ENCODE results near the gene SDR42E1. TPM values are rescaled to one million over a fixed set of nuclear protein-coding genes. Genes with fewer than 3 reads are reported as not detected.

SDR42E1 gene
- total RNA-seq, 1 experiment from 2014 or later = 0.07 TPM

GRCh38 chr16:82051656-82052055, 40.4 kb upstream of the SDR42E1 start:
- TF ChIP-seq ZNF423 (CRISPR knock-in tag; IDR thresholded peaks at IDR 0.05) = no peak
- no peak for TF ChIP-seq NFYB (CRISPR knock-in tag; conservative IDR thresholded peaks at IDR 0.05; ENCODE audit: low read depth)
- TF ChIP-seq ZNF416 (CRISPR knock-in tag; IDR thresholded peaks at IDR 0.05) = no peak
- TF ChIP-seq STAT6 (CRISPR knock-in tag; conservative IDR thresholded peaks at IDR 0.05; ENCODE audit: low read depth) = no peak
- no peak for TF ChIP-seq GRHL2 (CRISPR knock-in tag; IDR thresholded peaks at IDR 0.05; ENCODE audit: insufficient replicate concordance, severe bottlenecking)
- TF ChIP-seq ESRRA (CRISPR knock-in tag; IDR thresholded peaks at IDR 0.05; ENCODE audit: borderline replicate concordance) = no peak
- TF ChIP-seq MXD4 (CRISPR knock-in tag; IDR thresholded peaks at IDR 0.05; ENCODE audit: borderline replicate concordance) = no peak
- TF ChIP-seq ZNF281 (CRISPR knock-in tag; IDR thresholded peaks at IDR 0.05) = no peak
- no peak for TF ChIP-seq ZMAT4 (CRISPR knock-in tag; IDR thresholded peaks at IDR 0.05)
- TF ChIP-seq EMX1 (CRISPR knock-in tag; IDR thresholded peaks at IDR 0.05) = no peak
- TF ChIP-seq ELF4 (CRISPR knock-in tag; IDR thresholded peaks at IDR 0.05; ENCODE audit: low read depth) = no peak
- ATAC-seq (no peak), DNase-seq (ENCODE audit: low spot score) (no peak)
- CTCF ChIA-PET = no interaction called here
- no peaks in the 10 kb centered on the region for H3K9me3 Mint-ChIP-seq
- no peak overlapping the region for H3K27ac Mint-ChIP-seq
- H3K27me3 Mint-ChIP-seq (ENCODE audit: low read depth) = no peaks in the 10 kb centered on the region; the same call in 1 of the 2 replicates
- no peaks in the 10 kb centered on the region for H3K4me1 Mint-ChIP-seq
- POLR2A ChIA-PET = no interaction called here
- no peaks in the 10 kb centered on the region for H3K36me3 Mint-ChIP-seq
- no peak overlapping the region for H3K4me3 Mint-ChIP-seq

- no peaks in the 10 kb centered on the region for H3K36me3 Mint-ChIP-seq
- H3K27me3 Mint-ChIP-seq (ENCODE audit: low read depth) = no peaks in the 10 kb centered on the region; the same call in 1 of the 2 replicates
- POLR2A ChIA-PET = no interaction called here
- no peaks in the 10 kb centered on the region for H3K4me1 Mint-ChIP-seq
- no peak for ATAC-seq
- H3K9me3 Mint-ChIP-seq = no peaks in the 10 kb centered on the region
- no peak for DNase-seq (ENCODE audit: low spot score)
- no peak overlapping the region for H3K4me3 Mint-ChIP-seq
- no peak overlapping the region for H3K27ac Mint-ChIP-seq
- CTCF ChIA-PET = interaction anchor here (1.3 kb wide), 1 partner anchor 11 kb away, joined by 3 read pairs; no protein-coding TSS in a partner anchor
- TF ChIP-seq TEAD4 (CRISPR knock-in tag; IDR thresholded peaks at IDR 0.05) (no peak), ZNF423 (CRISPR knock-in tag; IDR thresholded peaks at IDR 0.05) (no peak), ERG (CRISPR knock-in tag; IDR thresholded peaks at IDR 0.05) (no peak), ARID4B (CRISPR knock-in tag; IDR thresholded peaks at IDR 0.05; ENCODE audit: borderline replicate concordance) (no peak), NFATC4 (CRISPR knock-in tag; IDR thresholded peaks at IDR 0.05) (no peak), FOXP1 (CRISPR knock-in tag; IDR thresholded peaks at IDR 0.05; ENCODE audit: borderline replicate concordance) (no peak), ATF6 (CRISPR knock-in tag; IDR thresholded peaks at IDR 0.05) (no peak), MYBL2 (CRISPR knock-in tag; IDR thresholded peaks at IDR 0.05) (no peak), EMX1 (CRISPR knock-in tag; IDR thresholded peaks at IDR 0.05) (no peak), ZBTB21 (CRISPR knock-in tag; IDR thresholded peaks at IDR 0.05; ENCODE audit: borderline replicate concordance) (no peak), ATF2 (CRISPR knock-in tag; IDR thresholded peaks at IDR 0.05; ENCODE audit: borderline replicate concordance, low read depth) (no peak)
These were observed 39.7 kb upstream of the SDR42E1 start for GRCh38 chr16:82050909-82051357.
